ENCODE data around the gene UGT1A9. TPM values are rescaled to one million over a fixed set of nuclear protein-coding genes. Genes with fewer than 3 reads are reported as not detected.
"Not testable (repeated sequence)": the region's sequence is repeated elsewhere in the genome, so short reads cannot be mapped to it uniquely, and the experiment has no call there.

UGT1A9 gene
- total RNA-seq, 6 experiments from 2014 or later = not detected

DNA sequence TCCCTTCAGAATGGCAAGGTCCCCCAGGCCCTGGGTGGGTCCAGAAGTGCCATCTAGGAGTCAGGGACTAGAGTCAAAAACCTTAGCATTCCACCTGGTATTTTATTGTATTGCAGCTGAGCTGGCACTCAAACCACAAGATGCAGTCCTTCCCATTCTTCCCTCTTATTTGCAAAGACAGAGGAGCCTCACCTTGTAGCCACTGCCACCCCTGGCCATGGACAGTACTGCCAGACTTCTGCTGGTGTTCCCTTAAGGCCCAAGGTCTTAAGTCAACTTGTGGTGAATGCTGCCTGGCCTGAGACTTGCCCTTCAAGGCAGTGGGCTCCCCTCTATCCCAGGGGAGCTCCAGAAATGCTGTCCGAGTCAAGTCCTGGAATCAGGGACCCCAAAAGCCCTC, 28.6 kb upstream of the UGT1A9 start:
- Mint-ChIP-seq H3K27me3 (ENCODE audit: insufficient read depth) (peaks cover 4% of the 10 kb centered on the region; the same call in 1 of the 2 replicates), H3K36me3 (ENCODE audit: low read depth) (no peaks in the 10 kb centered on the region; the same call in 1 of the 2 replicates), H3K4me1 (ENCODE audit: low read depth) (no peaks in the 10 kb centered on the region), H3K27ac (no peak overlapping the region), H3K4me3 (no peak overlapping the region), H3K9me3 (peaks cover 42% of the 10 kb centered on the region)
- DNase-seq = no peak
- TF ChIP-seq, protein P1, sequence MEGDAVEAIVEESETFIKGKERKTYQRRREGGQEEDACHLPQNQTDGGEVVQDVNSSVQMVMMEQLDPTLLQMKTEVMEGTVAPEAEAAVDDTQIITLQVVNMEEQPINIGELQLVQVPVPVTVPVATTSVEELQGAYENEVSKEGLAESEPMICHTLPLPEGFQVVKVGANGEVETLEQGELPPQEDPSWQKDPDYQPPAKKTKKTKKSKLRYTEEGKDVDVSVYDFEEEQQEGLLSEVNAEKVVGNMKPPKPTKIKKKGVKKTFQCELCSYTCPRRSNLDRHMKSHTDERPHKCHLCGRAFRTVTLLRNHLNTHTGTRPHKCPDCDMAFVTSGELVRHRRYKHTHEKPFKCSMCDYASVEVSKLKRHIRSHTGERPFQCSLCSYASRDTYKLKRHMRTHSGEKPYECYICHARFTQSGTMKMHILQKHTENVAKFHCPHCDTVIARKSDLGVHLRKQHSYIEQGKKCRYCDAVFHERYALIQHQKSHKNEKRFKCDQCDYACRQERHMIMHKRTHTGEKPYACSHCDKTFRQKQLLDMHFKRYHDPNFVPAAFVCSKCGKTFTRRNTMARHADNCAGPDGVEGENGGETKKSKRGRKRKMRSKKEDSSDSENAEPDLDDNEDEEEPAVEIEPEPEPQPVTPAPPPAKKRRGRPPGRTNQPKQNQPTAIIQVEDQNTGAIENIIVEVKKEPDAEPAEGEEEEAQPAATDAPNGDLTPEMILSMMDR (IDR thresholded peaks at IDR 0.05) = no peak

DNA sequence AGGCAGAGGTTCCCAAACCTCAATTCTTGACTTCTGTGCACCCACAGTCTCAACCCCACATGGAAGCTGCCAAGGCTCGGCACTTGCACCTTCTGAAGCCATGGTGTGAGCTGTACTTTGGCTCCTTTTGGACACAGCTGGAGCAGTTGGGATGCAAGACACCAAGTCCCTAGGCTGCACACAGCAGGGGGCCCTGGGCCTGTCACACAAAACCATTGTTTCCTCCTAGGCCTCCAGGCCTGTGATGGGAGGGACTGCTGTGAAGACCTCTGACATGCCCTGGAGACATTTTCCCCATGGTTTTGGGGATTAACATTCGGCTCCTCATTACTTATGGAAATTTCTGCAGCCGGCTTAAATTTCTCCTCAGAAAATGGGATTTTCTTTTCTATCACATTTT, 25.7 kb upstream of the UGT1A9 start:
- not testable (repeated sequence) for H3K27ac Mint-ChIP-seq; H3K4me1 Mint-ChIP-seq (ENCODE audit: low read depth); DNase-seq; H3K27me3 Mint-ChIP-seq (ENCODE audit: insufficient read depth); H3K4me3 Mint-ChIP-seq; H3K36me3 Mint-ChIP-seq (ENCODE audit: low read depth)
- H3K9me3 Mint-ChIP-seq = peaks cover 43% of the 10 kb centered on the region

DNA sequence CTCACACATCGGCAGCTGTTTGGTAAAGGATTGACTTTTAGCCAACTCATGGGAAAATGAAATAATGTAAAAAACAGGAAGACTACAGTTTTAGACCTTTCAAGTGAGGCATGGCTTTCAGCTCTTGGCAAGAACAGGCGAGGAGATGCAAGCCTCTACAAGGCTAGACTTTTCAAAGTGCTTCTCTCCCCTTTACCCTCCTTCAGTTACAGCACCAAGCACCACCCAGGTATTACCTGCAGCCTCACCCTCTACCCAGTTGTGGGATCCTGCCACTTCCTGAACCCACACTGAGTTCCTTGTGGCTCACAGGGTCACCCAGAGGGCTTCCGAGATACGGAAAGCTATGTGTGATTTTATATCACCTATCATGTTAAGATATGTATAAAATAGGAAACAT, 20.7 kb upstream of the UGT1A9 start:
- Mint-ChIP-seq H3K9me3 (peaks cover 22% of the 10 kb centered on the region), H3K36me3 (ENCODE audit: low read depth) (no peaks in the 10 kb centered on the region; the same call in 1 of the 2 replicates), H3K27ac (no peak overlapping the region), H3K4me1 (ENCODE audit: low read depth) (no peaks in the 10 kb centered on the region), H3K4me3 (no peak overlapping the region), H3K27me3 (ENCODE audit: insufficient read depth) (peaks cover 4% of the 10 kb centered on the region; the same call in 1 of the 2 replicates)
- TF ChIP-seq, protein P1 (IDR thresholded peaks at IDR 0.05) = no peak
- no peak for DNase-seq

DNA sequence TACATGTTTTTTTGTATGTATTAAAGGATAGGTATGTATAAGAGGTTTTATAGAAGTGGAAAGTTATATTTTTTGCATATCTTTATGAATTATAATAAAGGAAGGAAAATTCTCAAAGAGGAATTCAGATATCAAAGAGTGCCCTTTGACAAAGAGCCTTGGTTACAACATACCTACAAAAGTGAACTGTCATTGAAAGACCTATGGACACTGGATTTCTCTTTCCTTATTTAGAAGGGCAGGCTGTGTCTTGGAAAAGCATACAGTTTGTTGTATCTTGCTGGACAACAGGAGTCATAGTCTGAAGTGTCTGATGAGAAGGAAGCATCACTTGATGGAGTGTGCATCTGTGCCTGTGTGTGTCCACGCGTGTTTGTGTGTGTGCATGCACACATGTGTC, 20.3 kb upstream of the UGT1A9 start:
- Mint-ChIP-seq H3K36me3 (ENCODE audit: low read depth) (no peaks in the 10 kb centered on the region; the same call in 1 of the 2 replicates), H3K9me3 (peaks cover 18% of the 10 kb centered on the region), H3K27ac (no peak overlapping the region), H3K4me1 (ENCODE audit: low read depth) (no peaks in the 10 kb centered on the region), H3K27me3 (ENCODE audit: insufficient read depth) (peaks cover 4% of the 10 kb centered on the region; the same call in 1 of the 2 replicates), H3K4me3 (no peak overlapping the region)
- DNase-seq = no peak
- TF ChIP-seq, protein P1 (IDR thresholded peaks at IDR 0.05) = no peak

DNA sequence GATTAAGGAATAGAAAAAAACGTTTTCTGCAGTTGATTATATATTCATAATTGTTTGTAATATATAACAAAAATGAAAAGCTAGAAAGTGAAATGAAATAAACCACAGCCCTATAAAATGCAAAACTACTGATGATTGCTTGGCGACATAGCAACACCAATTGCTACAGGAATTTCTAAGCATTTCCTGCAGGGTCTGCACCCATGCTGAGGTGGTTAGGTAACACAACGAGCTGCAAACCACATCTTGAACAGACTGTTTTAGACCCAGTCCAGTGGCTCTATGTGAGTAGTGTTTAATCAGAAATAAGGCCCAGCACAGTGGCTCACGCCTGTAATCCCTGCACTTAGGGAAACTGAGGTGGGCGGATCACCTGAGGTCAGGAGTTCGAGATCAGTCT, 17.2 kb upstream of the UGT1A9 start:
- Mint-ChIP-seq H3K27me3 (ENCODE audit: insufficient read depth) (no peaks in the 10 kb centered on the region; the same call in 1 of the 2 replicates), H3K9me3 (no peaks in the 10 kb centered on the region), H3K4me1 (ENCODE audit: low read depth) (no peaks in the 10 kb centered on the region), H3K4me3 (no peak overlapping the region), H3K27ac (no peak overlapping the region), H3K36me3 (ENCODE audit: low read depth) (no peaks in the 10 kb centered on the region)
- no peak for DNase-seq
- TF ChIP-seq, protein P1 (IDR thresholded peaks at IDR 0.05) = no peak

DNA sequence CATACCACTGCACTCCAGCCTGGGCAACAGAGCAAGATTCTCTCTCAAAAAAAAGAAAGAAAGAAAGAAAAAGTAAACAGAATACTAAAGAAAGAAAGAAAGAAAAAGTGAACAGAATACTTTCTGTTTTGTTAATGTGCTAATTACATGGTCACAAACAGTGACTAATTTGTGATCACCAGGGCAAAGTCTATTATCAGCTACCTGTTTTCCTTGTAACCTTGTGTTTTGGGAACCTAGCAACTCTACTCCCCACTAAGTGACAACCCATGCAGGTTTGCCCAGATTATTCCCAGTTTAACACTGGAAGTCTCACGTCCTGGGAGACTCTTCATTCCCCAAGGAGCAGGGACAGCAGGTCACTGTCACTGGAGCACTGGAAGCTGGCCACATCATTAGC, 16.7 kb upstream of the UGT1A9 start:
- H3K4me3 Mint-ChIP-seq = no peak overlapping the region
- no peaks in the 10 kb centered on the region for H3K9me3 Mint-ChIP-seq
- H3K36me3 Mint-ChIP-seq (ENCODE audit: low read depth) = no peaks in the 10 kb centered on the region
- no peak for DNase-seq
- TF ChIP-seq, protein P1 (IDR thresholded peaks at IDR 0.05) = no peak
- no peaks in the 10 kb centered on the region; the same call in 1 of the 2 replicates for H3K27me3 Mint-ChIP-seq (ENCODE audit: insufficient read depth)
- no peaks in the 10 kb centered on the region for H3K4me1 Mint-ChIP-seq (ENCODE audit: low read depth)
- no peak overlapping the region for H3K27ac Mint-ChIP-seq

DNA sequence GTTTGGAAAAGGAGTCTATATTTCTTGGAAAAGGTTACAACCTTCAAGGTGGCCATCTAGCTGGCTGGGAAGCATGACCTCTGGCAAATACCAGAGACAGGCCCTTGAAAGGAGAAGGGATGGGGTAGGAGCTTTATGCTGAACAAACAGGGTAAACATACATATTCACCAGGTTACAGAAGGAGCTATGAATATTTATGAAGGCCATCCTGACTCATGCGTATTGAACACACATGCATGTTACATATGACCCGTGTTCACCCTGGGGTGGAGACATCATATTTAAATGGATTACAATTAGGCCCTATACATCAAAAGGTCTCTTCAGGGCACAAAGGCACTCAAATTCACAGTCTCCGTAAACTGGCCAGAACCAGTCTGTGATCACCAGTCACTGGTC, 15.8 kb upstream of the UGT1A9 start:
- not testable (repeated sequence) for DNase-seq; H3K4me1 Mint-ChIP-seq (ENCODE audit: low read depth); H3K36me3 Mint-ChIP-seq (ENCODE audit: low read depth); H3K9me3 Mint-ChIP-seq; H3K4me3 Mint-ChIP-seq; H3K27me3 Mint-ChIP-seq (ENCODE audit: insufficient read depth); H3K27ac Mint-ChIP-seq
